GM06990 (cell line): ENCODE results near the gene AADAT.

Experiments
- DNase-seq: peaks from one replicate; pipeline ENCODE4 v3.0.0-alpha.2; 2011; ENCODE audit not compliant: insufficient read length; ENCODE audit errors: extremely low read depth
- H3K27me3 ChIP-seq: replicated peaks from 2 replicates; pipeline ENCODE4 v1.6.0; 2011; ENCODE audit warnings: low read length; ENCODE audit not compliant: control insufficient read depth, insufficient read depth
- H3K36me3 ChIP-seq: 2 replicates; pipeline ENCODE4 v1.5.1; 2011; ENCODE audit warnings: low read length; ENCODE audit not compliant: control insufficient read depth, insufficient read depth
- H3K4me3 ChIP-seq: replicated peaks from 2 replicates; pipeline ENCODE4 v1.5.1; 2011; ENCODE audit warnings: low read depth, mild to moderate bottlenecking, control low read depth, low read length
- CTCF ChIP-seq: IDR thresholded peaks from 2 replicates; pipeline ENCODE4 v1.5.1; 2011; ENCODE audit warnings: low read length, control low read depth, mild to moderate bottlenecking, inconsistent platforms; ENCODE audit not compliant: insufficient read depth, poor library complexity, severe bottlenecking

AADAT gene

GRCh38 chr4:170089274-170089667 is 485 bp downstream of the AADAT start:
- DNase-seq = no peak
- Histone ChIP-seq H3K27me3 (no peaks in the 10 kb centered on the region; the same call in 1 of the 2 replicates), H3K4me3 (no peak overlapping the region)

GRCh38 chr4:170088716-170089115 is 1.0 kb downstream of the AADAT start:
- Histone ChIP-seq H3K27me3 (no peaks in the 10 kb centered on the region; the same call in 1 of the 2 replicates), H3K4me3 (no peak overlapping the region), H3K36me3 (no peaks in the 10 kb centered on the region)
- no peak for DNase-seq
- TF ChIP-seq CTCF = no peak

More at GRCh38 chr4:170089274-170089667, 485 bp downstream of the AADAT start:
- no peak for TF ChIP-seq CTCF
- H3K36me3 ChIP-seq = no peaks in the 10 kb centered on the region

GRCh38 chr4:170087163-170087700 is 2.5 kb downstream of the AADAT start:
- no peaks in the 10 kb centered on the region for H3K36me3 ChIP-seq
- H3K4me3 ChIP-seq = no peak overlapping the region
- TF ChIP-seq CTCF = no peak
- DNase-seq = no peak
- no peaks in the 10 kb centered on the region; the same call in 1 of the 2 replicates for H3K27me3 ChIP-seq

GRCh38 chr4:170083541-170083940 is 6.2 kb downstream of the AADAT start:
- Histone ChIP-seq H3K4me3 (no peak overlapping the region), H3K36me3 (no peaks in the 10 kb centered on the region), H3K27me3 (no peaks in the 10 kb centered on the region)
- no peak for DNase-seq
- TF ChIP-seq CTCF = no peak

GRCh38 chr4:170080496-170080895 is 9.3 kb downstream of the AADAT start:
- no peak for DNase-seq
- H3K36me3 ChIP-seq = no peaks in the 10 kb centered on the region

More at GRCh38 chr4:170080496-170080895, 9.3 kb downstream of the AADAT start:
- Histone ChIP-seq H3K27me3 (no peaks in the 10 kb centered on the region), H3K4me3 (no peak overlapping the region)
- TF ChIP-seq CTCF = no peak
